Measurements from ENCODE around the gene ELP2. TPM values are rescaled to one million over a fixed set of nuclear protein-coding genes. Genes with fewer than 3 reads are reported as not detected.

Gene ELP2
- total RNA-seq, 1 donor from 2014 or later: 49.7 TPM

- no peaks in the 10 kb centered on the region for H3K9me3 ChIP-seq (replicated peaks)
- no peaks in the 10 kb centered on the region for H3K27me3 ChIP-seq (ENCODE audit: low read depth)
- no peak for TF ChIP-seq CTCF (IDR thresholded peaks at IDR 0.05; ENCODE audit: borderline replicate concordance)
- no peak overlapping the region for H3K4me3 ChIP-seq
- H3K4me1 ChIP-seq: no peaks in the 10 kb centered on the region
- peaks cover 100% of the 10 kb centered on the region for H3K36me3 ChIP-seq
- no peak for DNase-seq
- intact Hi-C loops (cut with micrococcal nuclease): no loop called here
- no peak overlapping the region for H3K27ac ChIP-seq (replicated peaks)
Observed at GRCh38 chr18:36141576-36141975, 11.9 kb downstream of the ELP2 start.

DNA sequence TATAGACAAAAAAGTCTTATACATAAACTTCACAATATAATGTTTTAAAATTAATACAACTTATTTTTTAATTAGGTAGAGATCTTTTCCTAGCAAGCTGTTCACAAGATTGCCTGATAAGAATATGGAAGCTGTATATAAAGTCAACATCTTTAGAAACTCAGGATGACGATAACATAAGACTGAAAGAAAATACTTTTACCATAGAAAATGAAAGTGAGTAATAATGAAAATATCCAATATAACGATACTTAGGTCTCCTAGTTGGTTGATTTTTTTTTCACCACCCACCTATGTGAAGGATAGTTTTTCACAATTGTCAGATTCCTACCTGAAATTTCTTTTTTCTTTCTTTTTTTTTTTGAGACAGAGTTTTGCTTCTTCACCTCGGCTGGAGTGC, 13.1 kb downstream of the ELP2 start:
- DNase-seq: no peak
- intact Hi-C loops (cut with micrococcal nuclease): no loop called here
- Histone ChIP-seq H3K27me3 (ENCODE audit: low read depth) (no peaks in the 10 kb centered on the region), H3K9me3 (replicated peaks) (no peaks in the 10 kb centered on the region), H3K4me3 (no peak overlapping the region), H3K4me1 (no peaks in the 10 kb centered on the region), H3K36me3 (peaks cover 100% of the 10 kb centered on the region), H3K27ac (replicated peaks) (no peak overlapping the region)
- TF ChIP-seq CTCF (IDR thresholded peaks at IDR 0.05; ENCODE audit: borderline replicate concordance): no peak

DNA sequence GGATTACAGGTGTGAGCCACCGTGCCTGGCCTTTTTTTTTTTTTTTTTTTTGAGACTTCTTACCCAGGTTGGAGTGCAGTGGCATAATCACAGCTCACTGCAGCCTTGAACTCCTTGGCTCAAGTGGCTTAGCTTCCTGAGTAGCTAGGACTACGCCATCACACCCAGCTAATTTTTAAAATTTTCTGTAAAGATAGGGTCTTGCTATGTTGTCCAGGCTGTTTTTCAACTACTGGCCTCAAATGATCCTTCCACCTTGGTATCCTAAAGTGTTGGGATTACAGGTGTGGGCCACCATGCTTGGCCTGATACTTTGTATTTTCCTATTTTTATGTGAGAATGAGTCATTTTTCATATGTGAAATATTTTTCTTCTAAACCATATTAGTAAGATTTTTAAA, 13.7 kb downstream of the ELP2 start:
- no peaks in the 10 kb centered on the region for H3K4me1 ChIP-seq
- DNase-seq: no peak
- TF ChIP-seq CTCF (IDR thresholded peaks at IDR 0.05; ENCODE audit: borderline replicate concordance): no peak
- intact Hi-C loops (cut with micrococcal nuclease): no loop called here
- no peak overlapping the region for H3K4me3 ChIP-seq
- H3K9me3 ChIP-seq (replicated peaks): no peaks in the 10 kb centered on the region
- no peak overlapping the region for H3K27ac ChIP-seq (replicated peaks)
- H3K27me3 ChIP-seq (ENCODE audit: low read depth): no peaks in the 10 kb centered on the region
- peaks cover 100% of the 10 kb centered on the region for H3K36me3 ChIP-seq

DNA sequence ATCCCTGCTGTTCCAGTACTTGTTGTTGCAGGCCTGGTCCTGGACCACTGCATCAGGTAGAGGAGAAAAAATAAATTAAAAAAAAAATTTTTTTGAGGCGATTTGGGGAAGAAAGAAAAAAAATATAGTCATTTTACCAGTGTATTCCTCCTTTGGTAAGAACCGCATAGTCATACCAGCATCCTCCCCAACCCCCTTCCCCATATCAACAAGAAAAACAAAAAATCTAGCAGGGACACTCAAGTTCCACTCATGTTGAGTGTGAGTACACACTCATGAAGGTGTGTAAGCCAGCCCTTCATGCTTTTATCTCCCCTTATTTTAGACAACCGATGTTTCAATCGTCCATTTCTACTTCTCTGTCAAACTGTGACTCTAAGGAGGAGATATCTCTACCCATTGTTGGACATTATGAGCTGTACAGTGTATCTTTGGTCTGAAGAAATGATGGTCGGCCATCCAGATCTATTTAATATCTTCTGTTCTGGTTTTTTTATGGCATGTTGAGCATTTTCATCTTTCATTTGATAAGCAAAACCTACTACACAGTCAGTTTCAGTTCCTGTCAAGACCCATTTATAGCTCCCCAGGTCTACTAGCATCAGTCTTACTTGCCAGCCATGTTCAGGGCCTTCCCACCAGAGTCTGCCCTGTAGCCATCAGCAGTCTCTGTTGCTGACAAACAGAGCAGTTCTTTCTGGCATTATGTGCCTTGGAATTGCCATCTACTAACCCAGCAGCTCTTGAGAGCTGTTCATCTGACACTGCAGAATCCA, 20.0 kb downstream of the ELP2 start:
- no peak for DNase-seq
- H3K36me3 ChIP-seq: peaks cover 97% of the 10 kb centered on the region
- no peaks in the 10 kb centered on the region for H3K9me3 ChIP-seq (replicated peaks)
- no peak for TF ChIP-seq CTCF (IDR thresholded peaks at IDR 0.05; ENCODE audit: borderline replicate concordance)
- no peak overlapping the region for H3K4me3 ChIP-seq
- intact Hi-C loops (cut with micrococcal nuclease): no loop called here
- H3K4me1 ChIP-seq: no peaks in the 10 kb centered on the region
- no peaks in the 10 kb centered on the region for H3K27me3 ChIP-seq (ENCODE audit: low read depth)
- H3K27ac ChIP-seq (replicated peaks): no peak overlapping the region

- H3K4me3 ChIP-seq: no peak overlapping the region
- H3K27me3 ChIP-seq (ENCODE audit: low read depth): no peaks in the 10 kb centered on the region
- H3K36me3 ChIP-seq: peaks cover 97% of the 10 kb centered on the region
- H3K9me3 ChIP-seq (replicated peaks): no peaks in the 10 kb centered on the region
- TF ChIP-seq CTCF (IDR thresholded peaks at IDR 0.05; ENCODE audit: borderline replicate concordance): no peak
- H3K4me1 ChIP-seq: no peaks in the 10 kb centered on the region
- intact Hi-C loops (cut with micrococcal nuclease): no loop called here
- no peak for DNase-seq
- no peak overlapping the region for H3K27ac ChIP-seq (replicated peaks)
Observed at GRCh38 chr18:36152781-36153180, 23.1 kb downstream of the ELP2 start.

All from left ventricle myocardium inferior (tissue), 1 donor.